SK-N-SH treated with all-trans-retinoic acid at 6 μM for 48 hours (cell line): ENCODE data around the gene TRAF1.

Experiments
- ATAC-seq: fragments of 200-7000 bp; cut with Tn5 transposase; 3 replicates; pipeline ENCODE4 v1.9.1; 2020; ENCODE audit warnings: mild to moderate bottlenecking, moderate library complexity
- ARNTL ChIP-seq: fragments of 450-650 bp; formaldehyde crosslinking; IDR thresholded peaks from 2 replicates; pipeline ENCODE4 v1.5.0; 2020; ENCODE audit warnings: low read depth, mild to moderate bottlenecking, moderate library complexity, borderline replicate concordance
- BACH2 ChIP-seq: fragments of 250-450 bp; sonication (Bioruptor Pico); IDR thresholded peaks from 2 replicates; pipeline ENCODE4 v1.9.0; 2021; ENCODE audit warnings: mild to moderate bottlenecking, borderline replicate concordance
- CREB5 ChIP-seq: fragments of 250-450 bp; sonication (Bioruptor Pico); IDR thresholded peaks from 2 replicates; pipeline ENCODE4 v1.5.1; 2020; ENCODE audit warnings: low read depth, mild to moderate bottlenecking, moderate library complexity
- CSDC2 ChIP-seq: fragments of 250-450 bp; sonication (Bioruptor Pico); IDR thresholded peaks from 2 replicates; pipeline ENCODE4 v1.5.0; 2020; ENCODE audit warnings: mild to moderate bottlenecking, moderate library complexity
- ESRRG ChIP-seq: fragments of 250-450 bp; sonication (Bioruptor Pico); IDR thresholded peaks from 2 replicates; pipeline ENCODE4 v1.6.1; 2021; ENCODE audit warnings: mild to moderate bottlenecking
- GLIS3 ChIP-seq: fragments of 250-450 bp; sonication (Bioruptor Pico); IDR thresholded peaks from 2 replicates; pipeline ENCODE4 v1.5.0; 2020; ENCODE audit warnings: mild to moderate bottlenecking, moderate library complexity
- ISL1 ChIP-seq: fragments of 250-450 bp; sonication (Bioruptor Pico); IDR thresholded peaks from 2 replicates; pipeline ENCODE4 v2.1.2; 2022; ENCODE audit warnings: mild to moderate bottlenecking, moderate library complexity
- OSR1 ChIP-seq: fragments of 250-450 bp; sonication (Bioruptor Pico); IDR thresholded peaks from 2 replicates; pipeline ENCODE4 v1.8.0; 2022; ENCODE audit warnings: moderate library complexity, mild to moderate bottlenecking, inconsistent platforms
- PPARA ChIP-seq: fragments of 250-450 bp; sonication (Bioruptor Pico); IDR thresholded peaks from 2 replicates; pipeline ENCODE4 v1.5.0; 2020; ENCODE audit warnings: mild to moderate bottlenecking, borderline replicate concordance
- RARB ChIP-seq: fragments of 250-450 bp; sonication (Bioruptor Pico); IDR thresholded peaks from 2 replicates; pipeline ENCODE4 v1.8.0; 2021; ENCODE audit warnings: mild to moderate bottlenecking, moderate library complexity
- SNAI2 ChIP-seq: fragments of 250-450 bp; sonication (Bioruptor Pico); IDR thresholded peaks from 2 replicates; pipeline ENCODE4 v1.5.0; 2020; ENCODE audit warnings: mild to moderate bottlenecking, moderate library complexity
- TCF4 ChIP-seq: fragments of 250-450 bp; sonication (Bioruptor Pico); IDR thresholded peaks from 2 replicates; pipeline ENCODE4 v1.8.0; 2021; ENCODE audit warnings: mild to moderate bottlenecking, moderate library complexity, borderline replicate concordance
- TOX ChIP-seq: fragments of 250-450 bp; sonication (Bioruptor Pico); IDR thresholded peaks from 2 replicates; pipeline ENCODE4 v1.8.0; 2021; ENCODE audit warnings: mild to moderate bottlenecking, moderate library complexity, borderline replicate concordance
- TSHZ2 ChIP-seq: fragments of 250-450 bp; sonication (Bioruptor Pico); IDR thresholded peaks from 2 replicates; pipeline ENCODE4 v1.5.0; 2020; ENCODE audit warnings: mild to moderate bottlenecking, moderate library complexity
- ZC3H10 ChIP-seq: fragments of 250-450 bp; sonication (Bioruptor Pico); IDR thresholded peaks from 2 replicates; pipeline ENCODE4 v1.5.1; 2021; ENCODE audit warnings: mild to moderate bottlenecking, moderate library complexity
- ZFP3 ChIP-seq: fragments of 250-450 bp; sonication (Bioruptor Pico); IDR thresholded peaks from 2 replicates; pipeline ENCODE4 v1.5.0; 2020; ENCODE audit warnings: mild to moderate bottlenecking, moderate library complexity
- ZFP30 ChIP-seq: fragments of 450-650 bp; formaldehyde crosslinking; IDR thresholded peaks from 2 replicates; pipeline ENCODE4 v1.5.0; 2022; ENCODE audit warnings: mild to moderate bottlenecking, moderate library complexity
- ZNF565 ChIP-seq: fragments of 450-650 bp; formaldehyde crosslinking; conservative IDR thresholded peaks from 2 replicates; pipeline ENCODE4 v1.5.0; 2020; ENCODE audit warnings: low read depth, mild to moderate bottlenecking, moderate library complexity
- ZNF70 ChIP-seq: fragments of 450-650 bp; formaldehyde crosslinking; IDR thresholded peaks from 2 replicates; pipeline ENCODE4 v1.5.0; 2020; ENCODE audit warnings: mild to moderate bottlenecking, moderate library complexity
- ZNF8 ChIP-seq: fragments of 450-650 bp; formaldehyde crosslinking; IDR thresholded peaks from 2 replicates; pipeline ENCODE4 v1.5.0; 2020; ENCODE audit warnings: mild to moderate bottlenecking, moderate library complexity
- TF ChIP-seq, protein P1 (sequence below): fragments of 250-450 bp; sonication (Bioruptor Pico); IDR thresholded peaks from 2 replicates; pipeline ENCODE4 v1.8.0; 2020; ENCODE audit warnings: mild to moderate bottlenecking, moderate library complexity, borderline replicate concordance
- TF ChIP-seq, protein P2 (sequence below): fragments of 250-450 bp; sonication (Bioruptor Pico); IDR thresholded peaks from 2 replicates; pipeline ENCODE4 v1.5.1; 2021; ENCODE audit warnings: mild to moderate bottlenecking, moderate library complexity
- TF ChIP-seq, protein P3 (sequence below): fragments of 250-450 bp; sonication (Bioruptor Pico); IDR thresholded peaks from 2 replicates; pipeline ENCODE4 v1.8.0; 2021; ENCODE audit warnings: low read depth, mild to moderate bottlenecking, moderate library complexity, borderline replicate concordance

TRAF1 gene

GRCh38 chr9:120888626-120889025 is 38.0 kb downstream of the TRAF1 start:
- no peak for ATAC-seq
- TF ChIP-seq ZC3H10: no peak
- TF ChIP-seq ISL1 (CRISPR knock-in tag): no peak
- TF ChIP-seq, protein P1, sequence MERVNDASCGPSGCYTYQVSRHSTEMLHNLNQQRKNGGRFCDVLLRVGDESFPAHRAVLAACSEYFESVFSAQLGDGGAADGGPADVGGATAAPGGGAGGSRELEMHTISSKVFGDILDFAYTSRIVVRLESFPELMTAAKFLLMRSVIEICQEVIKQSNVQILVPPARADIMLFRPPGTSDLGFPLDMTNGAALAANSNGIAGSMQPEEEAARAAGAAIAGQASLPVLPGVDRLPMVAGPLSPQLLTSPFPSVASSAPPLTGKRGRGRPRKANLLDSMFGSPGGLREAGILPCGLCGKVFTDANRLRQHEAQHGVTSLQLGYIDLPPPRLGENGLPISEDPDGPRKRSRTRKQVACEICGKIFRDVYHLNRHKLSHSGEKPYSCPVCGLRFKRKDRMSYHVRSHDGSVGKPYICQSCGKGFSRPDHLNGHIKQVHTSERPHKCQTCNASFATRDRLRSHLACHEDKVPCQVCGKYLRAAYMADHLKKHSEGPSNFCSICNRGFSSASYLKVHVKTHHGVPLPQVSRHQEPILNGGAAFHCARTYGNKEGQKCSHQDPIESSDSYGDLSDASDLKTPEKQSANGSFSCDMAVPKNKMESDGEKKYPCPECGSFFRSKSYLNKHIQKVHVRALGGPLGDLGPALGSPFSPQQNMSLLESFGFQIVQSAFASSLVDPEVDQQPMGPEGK (CRISPR knock-in tag): no peak
- TF ChIP-seq BACH2 (CRISPR knock-in tag): no peak
- no peak for TF ChIP-seq ESRRG
- no peak for TF ChIP-seq SNAI2 (CRISPR knock-in tag)
- TF ChIP-seq, protein P2, sequence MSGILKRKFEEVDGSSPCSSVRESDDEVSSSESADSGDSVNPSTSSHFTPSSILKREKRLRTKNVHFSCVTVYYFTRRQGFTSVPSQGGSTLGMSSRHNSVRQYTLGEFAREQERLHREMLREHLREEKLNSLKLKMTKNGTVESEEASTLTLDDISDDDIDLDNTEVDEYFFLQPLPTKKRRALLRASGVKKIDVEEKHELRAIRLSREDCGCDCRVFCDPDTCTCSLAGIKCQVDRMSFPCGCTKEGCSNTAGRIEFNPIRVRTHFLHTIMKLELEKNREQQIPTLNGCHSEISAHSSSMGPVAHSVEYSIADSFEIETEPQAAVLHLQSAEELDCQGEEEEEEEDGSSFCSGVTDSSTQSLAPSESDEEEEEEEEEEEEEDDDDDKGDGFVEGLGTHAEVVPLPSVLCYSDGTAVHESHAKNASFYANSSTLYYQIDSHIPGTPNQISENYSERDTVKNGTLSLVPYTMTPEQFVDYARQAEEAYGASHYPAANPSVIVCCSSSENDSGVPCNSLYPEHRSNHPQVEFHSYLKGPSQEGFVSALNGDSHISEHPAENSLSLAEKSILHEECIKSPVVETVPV: no peak
- no peak for TF ChIP-seq ZNF8 (CRISPR knock-in tag)
- TF ChIP-seq CSDC2 (CRISPR knock-in tag): no peak
- TF ChIP-seq RARB (CRISPR knock-in tag): no peak
- TF ChIP-seq ZNF70 (CRISPR knock-in tag): no peak
- no peak for TF ChIP-seq ZNF565
- TF ChIP-seq ZFP3 (CRISPR knock-in tag): no peak
- TF ChIP-seq OSR1: no peak
- TF ChIP-seq, protein P3, sequence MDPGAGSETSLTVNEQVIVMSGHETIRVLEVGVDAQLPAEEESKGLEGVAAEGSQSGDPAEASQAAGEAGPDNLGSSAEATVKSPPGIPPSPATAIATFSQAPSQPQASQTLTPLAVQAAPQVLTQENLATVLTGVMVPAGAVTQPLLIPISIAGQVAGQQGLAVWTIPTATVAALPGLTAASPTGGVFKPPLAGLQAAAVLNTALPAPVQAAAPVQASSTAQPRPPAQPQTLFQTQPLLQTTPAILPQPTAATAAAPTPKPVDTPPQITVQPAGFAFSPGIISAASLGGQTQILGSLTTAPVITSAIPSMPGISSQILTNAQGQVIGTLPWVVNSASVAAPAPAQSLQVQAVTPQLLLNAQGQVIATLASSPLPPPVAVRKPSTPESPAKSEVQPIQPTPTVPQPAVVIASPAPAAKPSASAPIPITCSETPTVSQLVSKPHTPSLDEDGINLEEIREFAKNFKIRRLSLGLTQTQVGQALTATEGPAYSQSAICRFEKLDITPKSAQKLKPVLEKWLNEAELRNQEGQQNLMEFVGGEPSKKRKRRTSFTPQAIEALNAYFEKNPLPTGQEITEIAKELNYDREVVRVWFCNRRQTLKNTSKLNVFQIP (CRISPR knock-in tag): no peak
- no peak for TF ChIP-seq GLIS3 (CRISPR knock-in tag)
- TF ChIP-seq ARNTL (CRISPR knock-in tag): no peak
- no peak for TF ChIP-seq PPARA (CRISPR knock-in tag)
- TF ChIP-seq CREB5 (CRISPR knock-in tag): no peak
- no peak for TF ChIP-seq ZFP30 (CRISPR knock-in tag)
- TF ChIP-seq, all 23 proteins: peak for 0

GRCh38 chr9:120886490-120886967 is 40.1 kb downstream of the TRAF1 start:
- TF ChIP-seq ESRRG (no peak), ZC3H10 (no peak), SNAI2 (CRISPR knock-in tag) (no peak), OSR1 (no peak), ZNF70 (CRISPR knock-in tag) (no peak), ZFP30 (CRISPR knock-in tag) (no peak), TOX (CRISPR knock-in tag) (no peak), TSHZ2 (CRISPR knock-in tag) (no peak), TCF4 (CRISPR knock-in tag) (no peak)
- TF ChIP-seq, all 23 proteins: peak for 0
- ATAC-seq: peak; percentile 58

GRCh38 chr9:120885958-120886357 is 40.6 kb downstream of the TRAF1 start:
- no peak; the same call in 2 of the 3 replicates for ATAC-seq
- TF ChIP-seq CSDC2 (CRISPR knock-in tag) (no peak), RARB (CRISPR knock-in tag) (no peak), ZNF565 (no peak), ZC3H10 (no peak), PPARA (CRISPR knock-in tag) (no peak), ESRRG (no peak), GLIS3 (CRISPR knock-in tag) (no peak), ZFP3 (CRISPR knock-in tag) (no peak), BACH2 (CRISPR knock-in tag) (no peak), ARNTL (CRISPR knock-in tag) (no peak)
- TF ChIP-seq, protein P1 (CRISPR knock-in tag): no peak
- TF ChIP-seq, protein P3 (CRISPR knock-in tag): no peak
- TF ChIP-seq, protein P2: no peak
